IMR-90 (cell line): Measurements from ENCODE around the gene LAMB1. TPM values are rescaled to one million over a fixed set of nuclear protein-coding genes. Genes with fewer than 3 reads are reported as not detected.
A peak's percentile ranks its signal among the peaks of the same experiment; 100 is the strongest.

Experiments
- ATAC-seq: fragments of 200-7000 bp; cut with Tn5 transposase; 2 replicates; pipeline ENCODE4 v1.9.1; 2020; ENCODE audit warnings: low read depth, mild to moderate bottlenecking, moderate library complexity
- BruUV-seq: library from RNA; stranded (reverse); fragments of 400-500 nt; replicated peaks from 2 replicates; lab custom pipeline; 2021; lab: Mats Ljungman, UMichigan
- CTCF ChIA-PET: fragments of 300-600 bp; formaldehyde crosslinking; extraction: SDS; loops from one replicate; lab custom pipeline; 2021; ENCODE audit warnings: antibody characterized with exemption; lab: Yijun Ruan, JAX
- POLR2A ChIA-PET: fragments of 300-600 bp; sonication (Branson Sonifier 250); formaldehyde crosslinking; loops from one replicate; lab custom pipeline; 2022; ENCODE audit warnings: antibody characterized with exemption; ENCODE audit not compliant: unreplicated experiment; lab: Charles Lee
- DNase-seq: peaks from one replicate; pipeline ENCODE4 v3.0.0; 2013
- H2AFZ ChIP-seq: replicated peaks from 2 replicates; pipeline ENCODE3; 2013; ENCODE audit warnings: low read length, mild to moderate bottlenecking; ENCODE audit not compliant: poor library complexity
- H2AK5ac ChIP-seq: 2 replicates; pipeline ENCODE4 v1.6.1; 2013; ENCODE audit warnings: low read depth, low read length, inconsistent platforms
- H2AK9ac ChIP-seq: replicated peaks from 2 replicates; pipeline ENCODE3; 2013; ENCODE audit warnings: mild to moderate bottlenecking, low read depth, low read length, moderate library complexity; ENCODE audit not compliant: poor library complexity
- H2BK120ac ChIP-seq: 2 replicates; pipeline ENCODE4 v1.6.1; 2013; ENCODE audit warnings: low read depth, low read length, inconsistent platforms
- H2BK15ac ChIP-seq: 3 replicates; pipeline ENCODE4 v1.6.1; 2013; ENCODE audit warnings: low read depth, low read length, inconsistent platforms
- H2BK20ac ChIP-seq: 2 replicates; pipeline ENCODE4 v1.6.1; 2013; ENCODE audit warnings: low read depth, mild to moderate bottlenecking, inconsistent platforms, low read length, moderate library complexity
- H2BK5ac ChIP-seq: 2 replicates; pipeline ENCODE4 v1.6.1; 2013; ENCODE audit warnings: mild to moderate bottlenecking, low read depth, low read length, inconsistent platforms; ENCODE audit not compliant: poor library complexity, severe bottlenecking
- H3K14ac ChIP-seq: replicated peaks from 2 replicates; pipeline ENCODE4 v1.6.1; 2013; ENCODE audit warnings: low read depth, low read length, inconsistent platforms
- H3K18ac ChIP-seq: 2 replicates; pipeline ENCODE4 v1.6.1; 2013; ENCODE audit warnings: low read depth, low read length, control low read depth
- H3K23ac ChIP-seq: 2 replicates; pipeline ENCODE4 v1.6.1; 2013; ENCODE audit warnings: low read depth, low read length, inconsistent platforms
- H3K27ac ChIP-seq: 2 replicates; pipeline ENCODE4 v1.5.1; 2013; ENCODE audit warnings: mild to moderate bottlenecking, control low read depth, low read length; ENCODE audit not compliant: insufficient read depth
- H3K27me3 ChIP-seq: 2 replicates; pipeline ENCODE4 v1.6.1; 2013; ENCODE audit warnings: low read length; ENCODE audit not compliant: control insufficient read depth, insufficient read depth
- H3K36me3 ChIP-seq: 2 replicates; pipeline ENCODE4 v1.6.1; 2013; ENCODE audit warnings: low read length, mixed read lengths; ENCODE audit not compliant: control insufficient read depth, insufficient read depth
- H3K4ac ChIP-seq: 2 replicates; pipeline ENCODE4 v1.6.1; 2013; ENCODE audit warnings: low read depth, low read length, inconsistent platforms
- H3K4me1 ChIP-seq: 2 replicates; pipeline ENCODE4 v1.6.1; 2013; ENCODE audit warnings: low read length, mixed read lengths; ENCODE audit not compliant: control insufficient read depth, insufficient read depth
- H3K4me2 ChIP-seq: 2 replicates; pipeline ENCODE4 v1.6.1; 2013; ENCODE audit warnings: low read depth, mild to moderate bottlenecking, control low read depth, low read length, moderate library complexity
- H3K4me3 ChIP-seq: 2 replicates; pipeline ENCODE4 v1.5.1; 2013; ENCODE audit warnings: low read depth, mild to moderate bottlenecking, control low read depth, low read length, moderate library complexity; ENCODE audit not compliant: insufficient read depth
- H3K56ac ChIP-seq: 2 replicates; pipeline ENCODE4 v1.6.1; 2013; ENCODE audit warnings: low read length, inconsistent platforms; ENCODE audit not compliant: insufficient read depth; ENCODE audit errors: extremely low read depth
- H3K79me1 ChIP-seq, 2 experiments: 2 replicates each; pipeline ENCODE4 v1.6.1; 2013; ENCODE audit warnings: low read length in 2 of 2, inconsistent platforms in 1 of 2, low read depth in 1 of 2
- H3K9ac ChIP-seq: 2 replicates; pipeline ENCODE4 v1.6.1; 2013; ENCODE audit warnings: low read depth, low read length, control low read depth
- H3K9me1 ChIP-seq: 2 replicates; pipeline ENCODE4 v1.6.1; 2013; ENCODE audit warnings: low read length, inconsistent platforms; ENCODE audit not compliant: insufficient read depth
- H3K9me3 ChIP-seq: 2 replicates; pipeline ENCODE4 v1.6.1; 2013; ENCODE audit warnings: low read length; ENCODE audit not compliant: control insufficient read depth, insufficient read depth
- H4K20me1 ChIP-seq: 2 replicates; pipeline ENCODE4 v1.6.1; 2013; ENCODE audit warnings: low read length, inconsistent platforms; ENCODE audit not compliant: insufficient read depth
- H4K5ac ChIP-seq: 2 replicates; pipeline ENCODE4 v1.6.1; 2013; ENCODE audit warnings: mild to moderate bottlenecking, low read depth, low read length, control low read depth
- H4K8ac ChIP-seq, 2 experiments: 2 replicates each; pipeline ENCODE4 v1.6.1; 2013; ENCODE audit warnings: low read depth in 2 of 2, low read length in 2 of 2, control low read depth in 1 of 2, inconsistent platforms in 1 of 2
- H4K91ac ChIP-seq: 2 replicates; pipeline ENCODE4 v1.6.1; 2013; ENCODE audit warnings: low read depth, low read length, inconsistent platforms; ENCODE audit not compliant: insufficient read depth
- BHLHE40 ChIP-seq: fragments of 150-350 bp; IDR thresholded peaks from 2 replicates; pipeline ENCODE4 v1.6.1; 2016; ENCODE audit warnings: mild to moderate bottlenecking, low read depth, low read length
- CHD1 ChIP-seq: IDR thresholded peaks from 2 replicates; pipeline ENCODE4 v1.6.1; 2012; ENCODE audit warnings: low read depth, low read length, improper control_type of control experiment
- CTCF ChIP-seq: conservative IDR thresholded peaks from 2 replicates; pipeline ENCODE4 v1.5.1; 2012; ENCODE audit warnings: mild to moderate bottlenecking, low read depth, low read length, improper control_type of control experiment
- ELK1 ChIP-seq: fragments of 150-350 bp; IDR thresholded peaks from 2 replicates; pipeline ENCODE4 v1.6.1; 2016; ENCODE audit warnings: low read depth, mild to moderate bottlenecking, low read length, moderate library complexity, borderline replicate concordance
- FOS ChIP-seq: fragments of 150-350 bp; IDR thresholded peaks from 2 replicates; pipeline ENCODE4 v1.6.1; 2016; ENCODE audit warnings: low read depth, low read length
- MAFK ChIP-seq: IDR thresholded peaks from 2 replicates; pipeline ENCODE4 v1.6.1; 2012; ENCODE audit warnings: low read depth, low read length, improper control_type of control experiment
- MAZ ChIP-seq: IDR thresholded peaks from 2 replicates; pipeline ENCODE4 v1.6.1; 2012; ENCODE audit warnings: low read depth, mild to moderate bottlenecking, low read length, improper control_type of control experiment, moderate library complexity, borderline replicate concordance
- MXI1 ChIP-seq: IDR thresholded peaks from 2 replicates; pipeline ENCODE4 v1.6.1; 2012; ENCODE audit warnings: low read depth, mild to moderate bottlenecking, low read length, moderate library complexity, borderline replicate concordance
- NFE2L2 ChIP-seq: fragments of 150-350 bp; IDR thresholded peaks from 2 replicates; pipeline ENCODE4 v1.6.1; 2016; ENCODE audit warnings: low read depth, mild to moderate bottlenecking, low read length
- POLR2A ChIP-seq: IDR thresholded peaks from 2 replicates; pipeline ENCODE4 v1.6.1; 2012; ENCODE audit warnings: mild to moderate bottlenecking, low read depth, low read length
- RAD21 ChIP-seq: IDR thresholded peaks from 2 replicates; pipeline ENCODE4 v1.6.1; 2012; ENCODE audit warnings: low read length, improper control_type of control experiment
- RCOR1 ChIP-seq: IDR thresholded peaks from 2 replicates; pipeline ENCODE4 v1.6.1; 2012; ENCODE audit warnings: mild to moderate bottlenecking, low read length, improper control_type of control experiment; ENCODE audit not compliant: insufficient replicate concordance
- RFX5 ChIP-seq: IDR thresholded peaks from 2 replicates; pipeline ENCODE4 v1.8.0; 2012; ENCODE audit warnings: low read depth, mild to moderate bottlenecking, low read length, moderate library complexity
- SMC3 ChIP-seq: fragments of 150-350 bp; IDR thresholded peaks from 2 replicates; pipeline ENCODE4 v1.6.1; 2016; ENCODE audit warnings: low read depth, mild to moderate bottlenecking, antibody characterized with exemption, low read length, moderate library complexity
- USF2 ChIP-seq: fragments of 150-350 bp; IDR thresholded peaks from 2 replicates; pipeline ENCODE4 v1.6.1; 2017; ENCODE audit warnings: mild to moderate bottlenecking, antibody characterized with exemption, low read length, low read depth
- WGBS, 2 experiments: methylation state at CpG; one replicate each; pipeline versions ENCODE4 v1.1.5 to v1.1.7; 2013; ENCODE audit warnings: missing lambda C conversion rate in 2 of 2; ENCODE audit not compliant: insufficient read length in 1 of 2; ENCODE audit errors: extremely low coverage in 2 of 2; 5-methylcytosine and 5-hydroxymethylcytosine counted together
- dilution Hi-C: fragments of 300-500 bp; cut with HindIII; formaldehyde crosslinking; loops from one replicate; pipeline ENCODE4 v1.14.3; 2018; ENCODE audit warnings: low sequenced_read_pairs; ENCODE audit not compliant: unreplicated experiment
- in situ Hi-C: fragments of 300-500 bp; cut with MboI; formaldehyde crosslinking; loops from 3 replicates; pipeline ENCODE4 v1.14.3; 2019; ENCODE audit warnings: low sequenced_read_pairs, inconsistent platforms, mixed read lengths
- intact Hi-C: fragments of 100-400 bp; cut with micrococcal nuclease; formaldehyde crosslinking; loops from 2 replicates; pipeline ENCODE4 v1.10.0; 2022
- polyA plus RNA-seq, 3 experiments: library from polyadenylated mRNA; depleted of rRNA; stranded (reverse); fragments of >200 nt; gene quantifications; 2 replicates each; pipeline ENCODE4 v1.2.3, GENCODE V29; 2012; ENCODE audit warnings: low replicate concordance in 1 of 3
- total RNA-seq: library from RNA; depleted of rRNA; stranded (reverse); fragments of >200 nt; gene quantifications from 2 replicates; pipeline ENCODE4 v1.2.3, GENCODE V29; 2012

LAMB1 gene
- total and polyA plus RNA-seq, 2 of the 4 experiments (the other 2 are of a cell fraction): 114 to 117 TPM

GRCh38 chr7:107879400-107880035 lies 123.4 kb downstream of the LAMB1 start:
- H2BK20ac ChIP-seq: no peak overlapping the region
- ChIA-PET CTCF (interaction anchor here (0.6 to 2.3 kb wide), 7 partner anchors 10 to 1087 kb away, joined by 3 to 15 read pairs (median 3); partner anchors contain the start of gene DLD), POLR2A (no interaction called here)
- no peak overlapping the region for H3K14ac ChIP-seq
- H2AK5ac ChIP-seq: no peak overlapping the region
- no peaks in the 10 kb centered on the region for H3K9me1 ChIP-seq
- H4K20me1 ChIP-seq: no peaks in the 10 kb centered on the region
- H3K18ac ChIP-seq: no peak overlapping the region
- peaks cover 13% of the 10 kb centered on the region for H3K27me3 ChIP-seq
- WGBS, 2 experiments: 0% methylated on average over 1 of the region's 3 CpGs; no CpG with 5 or more reads in 1 of the 2 experiments
- no peak overlapping the region for H3K27ac ChIP-seq
- dilution Hi-C loops (no loop called here), in situ Hi-C loops (loop anchor here (10.0 kb wide), 1 partner anchor 135 kb away; the partner anchor contains the start of gene CBLL1), intact Hi-C loops (loop anchor here (1.0 to 10.0 kb wide), 3 partner anchors 267 to 675 kb away; no protein-coding TSS in a partner anchor)
- no peak overlapping the region for H3K23ac ChIP-seq
- BruUV-seq: no TSS peak
- no peak overlapping the region for H3K56ac ChIP-seq
- H2AFZ ChIP-seq: no peak overlapping the region
- H2AK9ac ChIP-seq: no peak overlapping the region
- H3K4me1 ChIP-seq: no peaks in the 10 kb centered on the region
- no peak overlapping the region for H2BK15ac ChIP-seq
- no peak overlapping the region for H2BK120ac ChIP-seq
- no peak overlapping the region for H3K9ac ChIP-seq
- no peaks in the 10 kb centered on the region for H3K36me3 ChIP-seq
- DNase-seq (peak; percentile 69), ATAC-seq (peak; percentile 92)
- H3K79me1 ChIP-seq: no peaks in the 10 kb centered on the region
- H3K4ac ChIP-seq: no peak overlapping the region
- TF ChIP-seq MAFK (no peak), POLR2A (no peak), SMC3 (peak; percentile 70), USF2 (no peak), NFE2L2 (no peak), BHLHE40 (no peak), CHD1 (no peak), MXI1 (no peak), ELK1 (no peak), MAZ (no peak), RCOR1 (no peak), RFX5 (no peak), RAD21 (peak; percentile 75), CTCF (peak; percentile 84), FOS (peak; percentile 68; the same call in 1 of the 2 replicates)
- no peak overlapping the region for H4K5ac ChIP-seq
- H2BK5ac ChIP-seq: no peak overlapping the region
- no peak overlapping the region for H4K8ac ChIP-seq
- H3K4me2 ChIP-seq: peak overlapping the region; percentile 44; the same call in 1 of the 2 replicates
- no peak overlapping the region for H4K91ac ChIP-seq
- no peak overlapping the region for H3K4me3 ChIP-seq
- H3K9me3 ChIP-seq: no peaks in the 10 kb centered on the region
